ENCODE results near the gene SYNGAP1. TPM values are rescaled to one million over a fixed set of nuclear protein-coding genes. Genes with fewer than 3 reads are reported as not detected.

The SYNGAP1 gene
- total and polyA plus RNA-seq, 2 experiments from 2014 or later: 13.9 to 45.0 TPM

DNA sequence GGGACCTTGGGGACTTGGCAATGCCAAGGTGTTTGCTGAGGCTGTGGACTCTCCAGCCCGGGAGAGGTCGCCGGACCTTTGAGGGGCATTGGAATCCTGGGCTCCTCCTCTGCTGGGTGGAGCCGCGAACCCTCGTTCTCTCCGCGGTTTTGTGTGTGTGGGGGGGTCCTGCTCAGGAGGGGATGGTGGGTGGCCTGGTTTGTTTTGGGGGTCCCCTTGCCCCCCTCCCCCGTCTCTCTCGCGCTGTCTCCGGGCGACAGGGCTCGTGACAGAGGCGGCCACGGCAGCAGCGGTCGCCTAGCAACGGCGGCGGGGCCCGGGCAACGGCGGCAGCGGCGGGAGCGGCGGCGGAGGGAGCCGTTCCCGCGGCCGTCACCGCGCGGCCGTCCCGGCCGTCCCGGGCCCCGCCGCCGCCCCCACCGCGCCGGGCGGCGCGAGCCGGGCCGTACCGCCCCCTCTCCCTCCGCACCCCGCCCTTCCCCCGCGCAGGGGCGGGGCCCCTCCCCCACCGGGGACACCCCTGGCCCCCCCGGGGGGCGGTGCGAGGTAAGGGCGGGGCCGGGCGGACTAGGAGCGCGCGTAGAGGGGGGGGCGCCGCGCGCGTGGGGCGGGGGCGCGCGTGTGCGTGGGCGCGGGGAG lies 7.8 kb downstream of the SYNGAP1 start:
- Histone ChIP-seq H2AFZ (no peak overlapping the region), H4K20me1 (replicated peaks; ENCODE audit: insufficient read depth) (no peaks in the 10 kb centered on the region; the same call in 1 of the 2 replicates), H3K27ac (ENCODE audit: low read depth) (no peak overlapping the region), H3K36me3 (ENCODE audit: insufficient read depth) (no peaks in the 10 kb centered on the region), H3K4me1 (ENCODE audit: insufficient read depth) (peaks cover 54% of the 10 kb centered on the region), H3K79me2 (replicated peaks; ENCODE audit: insufficient read depth) (peaks cover 54% of the 10 kb centered on the region), H3K9me2 (ENCODE audit: insufficient read depth) (no peaks in the 10 kb centered on the region), H3K27me3 (ENCODE audit: insufficient read depth) (no peaks in the 10 kb centered on the region), H3K4me3 (peak overlapping the region; percentile 68), H3K4me2 (peak overlapping the region; percentile 87), H3F3A (replicated peaks; ENCODE audit: low read depth) (peaks cover 27% of the 10 kb centered on the region)
- peaks cover 30% of the 10 kb centered on the region for H3K36me3 Mint-ChIP-seq (ENCODE audit: low read depth)
- ATAC-seq (no peak), DNase-seq (ENCODE audit: low spot score) (peak; percentile 47)
- TF ChIP-seq, protein P1, sequence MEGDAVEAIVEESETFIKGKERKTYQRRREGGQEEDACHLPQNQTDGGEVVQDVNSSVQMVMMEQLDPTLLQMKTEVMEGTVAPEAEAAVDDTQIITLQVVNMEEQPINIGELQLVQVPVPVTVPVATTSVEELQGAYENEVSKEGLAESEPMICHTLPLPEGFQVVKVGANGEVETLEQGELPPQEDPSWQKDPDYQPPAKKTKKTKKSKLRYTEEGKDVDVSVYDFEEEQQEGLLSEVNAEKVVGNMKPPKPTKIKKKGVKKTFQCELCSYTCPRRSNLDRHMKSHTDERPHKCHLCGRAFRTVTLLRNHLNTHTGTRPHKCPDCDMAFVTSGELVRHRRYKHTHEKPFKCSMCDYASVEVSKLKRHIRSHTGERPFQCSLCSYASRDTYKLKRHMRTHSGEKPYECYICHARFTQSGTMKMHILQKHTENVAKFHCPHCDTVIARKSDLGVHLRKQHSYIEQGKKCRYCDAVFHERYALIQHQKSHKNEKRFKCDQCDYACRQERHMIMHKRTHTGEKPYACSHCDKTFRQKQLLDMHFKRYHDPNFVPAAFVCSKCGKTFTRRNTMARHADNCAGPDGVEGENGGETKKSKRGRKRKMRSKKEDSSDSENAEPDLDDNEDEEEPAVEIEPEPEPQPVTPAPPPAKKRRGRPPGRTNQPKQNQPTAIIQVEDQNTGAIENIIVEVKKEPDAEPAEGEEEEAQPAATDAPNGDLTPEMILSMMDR (conservative IDR thresholded peaks at IDR 0.05; ENCODE audit: low read depth in 2 of 2): peak in 1 of 2 experiments; percentile 49; a peak in 2 of 4 replicates
- TF ChIP-seq, protein P2, sequence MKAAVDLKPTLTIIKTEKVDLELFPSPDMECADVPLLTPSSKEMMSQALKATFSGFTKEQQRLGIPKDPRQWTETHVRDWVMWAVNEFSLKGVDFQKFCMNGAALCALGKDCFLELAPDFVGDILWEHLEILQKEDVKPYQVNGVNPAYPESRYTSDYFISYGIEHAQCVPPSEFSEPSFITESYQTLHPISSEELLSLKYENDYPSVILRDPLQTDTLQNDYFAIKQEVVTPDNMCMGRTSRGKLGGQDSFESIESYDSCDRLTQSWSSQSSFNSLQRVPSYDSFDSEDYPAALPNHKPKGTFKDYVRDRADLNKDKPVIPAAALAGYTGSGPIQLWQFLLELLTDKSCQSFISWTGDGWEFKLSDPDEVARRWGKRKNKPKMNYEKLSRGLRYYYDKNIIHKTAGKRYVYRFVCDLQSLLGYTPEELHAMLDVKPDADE (IDR thresholded peaks at IDR 0.05): no peak
- peak overlapping the region; percentile 90 for H3K4me3 Mint-ChIP-seq
- peaks cover 31% of the 10 kb centered on the region for H3K27me3 Mint-ChIP-seq (ENCODE audit: insufficient read depth, low read depth, poor library complexity)
- peaks cover 73% of the 10 kb centered on the region for H3K4me1 Mint-ChIP-seq
- H3K27ac Mint-ChIP-seq: no peak overlapping the region
- no peaks in the 10 kb centered on the region for H3K9me3 Mint-ChIP-seq

DNA sequence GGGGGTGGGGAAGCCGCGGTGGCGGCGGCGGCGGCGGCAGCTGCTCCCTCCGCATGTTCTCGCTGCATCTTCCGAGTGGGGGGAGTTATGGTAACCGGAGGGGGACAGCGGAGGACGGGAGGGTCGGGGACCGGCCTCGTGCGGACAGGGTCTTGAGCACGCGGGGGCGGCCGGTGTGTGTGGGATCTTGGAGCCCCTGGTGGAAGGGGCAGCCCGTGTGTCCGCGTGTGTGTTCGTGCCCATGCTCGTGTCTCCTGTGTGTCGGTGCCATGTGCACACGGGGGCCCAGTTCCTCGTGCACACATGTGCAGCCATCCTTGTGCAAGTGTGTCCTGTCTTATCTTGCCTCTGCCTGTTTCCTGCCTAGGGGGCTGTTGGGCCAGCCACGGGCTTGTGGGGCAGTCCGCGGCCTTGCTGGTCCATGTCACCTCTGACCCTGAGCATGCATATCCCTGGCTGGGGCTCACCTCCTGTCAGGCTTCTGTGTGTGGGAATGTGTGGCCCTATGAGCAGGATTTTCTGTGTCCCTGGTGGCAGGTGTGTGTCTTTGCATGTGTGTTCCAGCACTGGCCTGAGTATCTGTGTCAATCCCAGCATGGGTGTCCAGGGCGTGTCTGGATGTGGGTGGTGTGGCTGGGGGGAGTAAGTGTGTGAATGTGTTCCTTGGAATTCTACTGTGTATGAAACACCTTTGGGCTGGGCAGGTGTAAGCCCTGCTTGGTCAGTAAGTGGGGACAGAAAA lies 8.5 kb downstream of the SYNGAP1 start:
- peak overlapping the region; percentile 79 for H3K4me2 ChIP-seq
- ATAC-seq (no peak), DNase-seq (ENCODE audit: low spot score) (peak; percentile 57)
- no peaks in the 10 kb centered on the region; the same call in 1 of the 2 replicates for H4K20me1 ChIP-seq (replicated peaks; ENCODE audit: insufficient read depth)
- no peaks in the 10 kb centered on the region for H3K36me3 ChIP-seq (ENCODE audit: insufficient read depth)
- H2AFZ ChIP-seq: no peak overlapping the region
- TF ChIP-seq, protein P3, sequence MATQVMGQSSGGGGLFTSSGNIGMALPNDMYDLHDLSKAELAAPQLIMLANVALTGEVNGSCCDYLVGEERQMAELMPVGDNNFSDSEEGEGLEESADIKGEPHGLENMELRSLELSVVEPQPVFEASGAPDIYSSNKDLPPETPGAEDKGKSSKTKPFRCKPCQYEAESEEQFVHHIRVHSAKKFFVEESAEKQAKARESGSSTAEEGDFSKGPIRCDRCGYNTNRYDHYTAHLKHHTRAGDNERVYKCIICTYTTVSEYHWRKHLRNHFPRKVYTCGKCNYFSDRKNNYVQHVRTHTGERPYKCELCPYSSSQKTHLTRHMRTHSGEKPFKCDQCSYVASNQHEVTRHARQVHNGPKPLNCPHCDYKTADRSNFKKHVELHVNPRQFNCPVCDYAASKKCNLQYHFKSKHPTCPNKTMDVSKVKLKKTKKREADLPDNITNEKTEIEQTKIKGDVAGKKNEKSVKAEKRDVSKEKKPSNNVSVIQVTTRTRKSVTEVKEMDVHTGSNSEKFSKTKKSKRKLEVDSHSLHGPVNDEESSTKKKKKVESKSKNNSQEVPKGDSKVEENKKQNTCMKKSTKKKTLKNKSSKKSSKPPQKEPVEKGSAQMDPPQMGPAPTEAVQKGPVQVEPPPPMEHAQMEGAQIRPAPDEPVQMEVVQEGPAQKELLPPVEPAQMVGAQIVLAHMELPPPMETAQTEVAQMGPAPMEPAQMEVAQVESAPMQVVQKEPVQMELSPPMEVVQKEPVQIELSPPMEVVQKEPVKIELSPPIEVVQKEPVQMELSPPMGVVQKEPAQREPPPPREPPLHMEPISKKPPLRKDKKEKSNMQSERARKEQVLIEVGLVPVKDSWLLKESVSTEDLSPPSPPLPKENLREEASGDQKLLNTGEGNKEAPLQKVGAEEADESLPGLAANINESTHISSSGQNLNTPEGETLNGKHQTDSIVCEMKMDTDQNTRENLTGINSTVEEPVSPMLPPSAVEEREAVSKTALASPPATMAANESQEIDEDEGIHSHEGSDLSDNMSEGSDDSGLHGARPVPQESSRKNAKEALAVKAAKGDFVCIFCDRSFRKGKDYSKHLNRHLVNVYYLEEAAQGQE (IDR thresholded peaks at IDR 0.05; ENCODE audit: unreplicated experiment): no peak
- TF ChIP-seq, protein P1 (conservative IDR thresholded peaks at IDR 0.05; ENCODE audit: low read depth in 2 of 2): peak in 1 of 2 experiments; percentile 41; a peak in 1 of 4 replicates
- H3K27ac Mint-ChIP-seq: peak overlapping the region; percentile 90
- peaks cover 59% of the 10 kb centered on the region for H3K79me2 ChIP-seq (replicated peaks; ENCODE audit: insufficient read depth)
- peak overlapping the region; percentile 52 for H3K4me3 ChIP-seq
- no peaks in the 10 kb centered on the region for H3K27me3 ChIP-seq (ENCODE audit: insufficient read depth)
- H3K27ac ChIP-seq (ENCODE audit: low read depth): peak overlapping the region; percentile 33; the same call in 1 of the 2 replicates
- peaks cover 32% of the 10 kb centered on the region for H3K27me3 Mint-ChIP-seq (ENCODE audit: insufficient read depth, low read depth, poor library complexity)
- peaks cover 27% of the 10 kb centered on the region for H3F3A ChIP-seq (replicated peaks; ENCODE audit: low read depth)
- H3K9me2 ChIP-seq (ENCODE audit: insufficient read depth): no peaks in the 10 kb centered on the region
- peaks cover 61% of the 10 kb centered on the region for H3K4me1 ChIP-seq (ENCODE audit: insufficient read depth)
- H3K4me3 Mint-ChIP-seq: peak overlapping the region; percentile 80
- H3K9me3 Mint-ChIP-seq: no peaks in the 10 kb centered on the region
- peaks cover 72% of the 10 kb centered on the region for H3K4me1 Mint-ChIP-seq
- peaks cover 28% of the 10 kb centered on the region for H3K36me3 Mint-ChIP-seq (ENCODE audit: low read depth)

All from GM23338 (cell line).